ENCODE measurements around the gene USP24. TPM values are rescaled to one million over a fixed set of nuclear protein-coding genes. Genes with fewer than 3 reads are reported as not detected.

USP24 gene
- polyA plus RNA-seq, 1 of the 3 experiments (the other 2 are of a cell fraction): 8.1 TPM

DNA sequence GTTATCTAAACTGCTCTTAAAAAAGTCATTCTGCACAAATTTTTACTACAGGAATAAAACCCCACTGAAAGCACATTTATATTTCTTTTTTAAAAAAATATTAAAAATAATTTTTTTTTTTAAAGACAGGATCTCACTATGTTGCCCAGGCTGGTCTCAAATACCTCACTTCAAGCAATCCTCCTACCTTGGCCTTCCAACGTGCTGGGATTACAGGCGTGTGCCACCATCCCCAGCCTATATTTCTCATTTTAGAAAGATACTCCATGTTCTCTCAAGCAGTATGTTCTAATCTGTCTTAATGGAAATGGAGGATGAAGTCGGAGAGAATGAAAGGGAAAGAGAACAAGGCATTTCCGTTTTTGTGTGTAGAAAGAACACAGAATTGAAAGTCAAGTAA is 17.1 kb downstream of the USP24 start:
- peaks cover 15% of the 10 kb centered on the region for H4K20me1 ChIP-seq (ENCODE audit: insufficient read depth)
- no peak overlapping the region for H3K9ac ChIP-seq
- WGBS (ENCODE audit: low lambda C conversion rate): 98% methylated on average over 4 of the region's 4 CpGs
- H3K27ac ChIP-seq (ENCODE audit: low read depth in 2 of 2, low read length in 1 of 2): no peak overlapping the region
- H3K27me3 ChIP-seq (ENCODE audit: insufficient read depth): no peaks in the 10 kb centered on the region
- peaks cover 95% of the 10 kb centered on the region for H3K79me2 ChIP-seq (ENCODE audit: insufficient read depth)
- no peak overlapping the region for H3K4me2 ChIP-seq
- peaks cover 0 to 2% of the 10 kb centered on the region in 2 experiments; a peak in 1 of 4 replicates for H3K4me1 ChIP-seq (ENCODE audit: control insufficient read depth in 1 of 2, insufficient read depth in 2 of 2, low read depth in 1 of 2, low read length in 1 of 2)
- peaks cover 4 to 7% of the 10 kb centered on the region in 2 experiments for H3K36me3 ChIP-seq (replicated peaks in 1 of 2; ENCODE audit: control insufficient read depth in 1 of 2, insufficient read depth in 2 of 2, low read length in 1 of 2)
- no peak for DNase-seq
- no peak overlapping the region for H3K4me3 ChIP-seq (ENCODE audit: low read depth in 2 of 2, low read length in 1 of 2)
- H3K9me3 ChIP-seq: no peaks in the 10 kb centered on the region
- no peaks in the 10 kb centered on the region for H3K9me2 ChIP-seq
- no peak overlapping the region for H2AFZ ChIP-seq (ENCODE audit: low read depth)
- TF ChIP-seq EP300 (IDR thresholded peaks at IDR 0.05; ENCODE audit: borderline replicate concordance in 1 of 2, low read depth in 1 of 2, low read length in 1 of 2): no peak
- TF ChIP-seq NFIC (IDR thresholded peaks at IDR 0.05; ENCODE audit: borderline replicate concordance): no peak
- no peak for TF ChIP-seq ELF1 (IDR thresholded peaks at IDR 0.05)
- TF ChIP-seq GATA2 (CRISPR knock-in tag; IDR thresholded peaks at IDR 0.05): no peak
- no peak for TF ChIP-seq TCF12 (IDR thresholded peaks at IDR 0.05)
- no peak for TF ChIP-seq GABPA (IDR thresholded peaks at IDR 0.05; ENCODE audit: low read depth)
- TF ChIP-seq CHD2 (IDR thresholded peaks at IDR 0.05; ENCODE audit: low read length, partially characterized antibody): no peak
- TF ChIP-seq SMC3 (IDR thresholded peaks at IDR 0.05; ENCODE audit: low read depth, low read length): no peak
- TF ChIP-seq, protein P1, sequence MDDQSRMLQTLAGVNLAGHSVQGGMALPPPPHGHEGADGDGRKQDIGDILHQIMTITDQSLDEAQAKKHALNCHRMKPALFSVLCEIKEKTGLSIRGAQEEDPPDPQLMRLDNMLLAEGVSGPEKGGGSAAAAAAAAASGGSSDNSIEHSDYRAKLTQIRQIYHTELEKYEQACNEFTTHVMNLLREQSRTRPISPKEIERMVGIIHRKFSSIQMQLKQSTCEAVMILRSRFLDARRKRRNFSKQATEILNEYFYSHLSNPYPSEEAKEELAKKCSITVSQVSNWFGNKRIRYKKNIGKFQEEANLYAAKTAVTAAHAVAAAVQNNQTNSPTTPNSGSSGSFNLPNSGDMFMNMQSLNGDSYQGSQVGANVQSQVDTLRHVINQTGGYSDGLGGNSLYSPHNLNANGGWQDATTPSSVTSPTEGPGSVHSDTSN (IDR thresholded peaks at IDR 0.05): no peak
- TF ChIP-seq, protein P2, sequence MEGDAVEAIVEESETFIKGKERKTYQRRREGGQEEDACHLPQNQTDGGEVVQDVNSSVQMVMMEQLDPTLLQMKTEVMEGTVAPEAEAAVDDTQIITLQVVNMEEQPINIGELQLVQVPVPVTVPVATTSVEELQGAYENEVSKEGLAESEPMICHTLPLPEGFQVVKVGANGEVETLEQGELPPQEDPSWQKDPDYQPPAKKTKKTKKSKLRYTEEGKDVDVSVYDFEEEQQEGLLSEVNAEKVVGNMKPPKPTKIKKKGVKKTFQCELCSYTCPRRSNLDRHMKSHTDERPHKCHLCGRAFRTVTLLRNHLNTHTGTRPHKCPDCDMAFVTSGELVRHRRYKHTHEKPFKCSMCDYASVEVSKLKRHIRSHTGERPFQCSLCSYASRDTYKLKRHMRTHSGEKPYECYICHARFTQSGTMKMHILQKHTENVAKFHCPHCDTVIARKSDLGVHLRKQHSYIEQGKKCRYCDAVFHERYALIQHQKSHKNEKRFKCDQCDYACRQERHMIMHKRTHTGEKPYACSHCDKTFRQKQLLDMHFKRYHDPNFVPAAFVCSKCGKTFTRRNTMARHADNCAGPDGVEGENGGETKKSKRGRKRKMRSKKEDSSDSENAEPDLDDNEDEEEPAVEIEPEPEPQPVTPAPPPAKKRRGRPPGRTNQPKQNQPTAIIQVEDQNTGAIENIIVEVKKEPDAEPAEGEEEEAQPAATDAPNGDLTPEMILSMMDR (IDR thresholded peaks at IDR 0.05): no peak
- no peak for TF ChIP-seq NRF1 (IDR thresholded peaks at IDR 0.05; ENCODE audit: low read depth, low read length)
- TF ChIP-seq, protein P3, sequence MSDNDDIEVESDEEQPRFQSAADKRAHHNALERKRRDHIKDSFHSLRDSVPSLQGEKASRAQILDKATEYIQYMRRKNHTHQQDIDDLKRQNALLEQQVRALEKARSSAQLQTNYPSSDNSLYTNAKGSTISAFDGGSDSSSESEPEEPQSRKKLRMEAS (IDR thresholded peaks at IDR 0.05; ENCODE audit: low read depth): no peak
- no peaks in the 10 kb centered on the region for H3F3A ChIP-seq (replicated peaks; ENCODE audit: insufficient read depth)
- ChIA-PET POLR2A (no interaction called here), CTCF (no interaction called here)

DNA sequence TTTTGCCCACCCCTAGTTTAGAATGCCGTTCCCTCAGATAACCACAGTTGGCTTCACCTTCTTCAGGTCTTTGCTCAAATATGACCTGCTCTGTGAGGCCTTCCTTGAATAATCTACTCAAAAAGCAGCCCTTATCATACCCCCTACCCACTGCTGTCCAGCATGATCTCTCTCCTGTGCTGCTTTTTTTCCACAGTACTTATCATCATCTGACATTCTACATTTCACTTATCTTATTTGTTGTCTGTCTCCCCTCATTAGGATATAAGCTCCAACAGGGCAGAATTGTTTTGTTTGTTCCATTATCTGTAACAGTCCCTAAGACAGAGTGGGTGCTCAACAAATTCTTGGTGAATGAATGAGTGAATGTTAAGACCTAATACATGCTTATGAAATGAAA is 18.1 kb downstream of the USP24 start:
- DNase-seq: no peak
- H3F3A ChIP-seq (replicated peaks; ENCODE audit: insufficient read depth): no peaks in the 10 kb centered on the region
- H4K20me1 ChIP-seq (ENCODE audit: insufficient read depth): peaks cover 12% of the 10 kb centered on the region; the same call in 1 of the 2 replicates
- ChIA-PET POLR2A (no interaction called here), CTCF (no interaction called here)
- H3K4me3 ChIP-seq (ENCODE audit: low read depth in 2 of 2, low read length in 1 of 2): no peak overlapping the region
- H3K9ac ChIP-seq: no peak overlapping the region
- no peaks in the 10 kb centered on the region for H3K9me3 ChIP-seq
- peaks cover 0 to 2% of the 10 kb centered on the region in 2 experiments; a peak in 2 of 4 replicates for H3K4me1 ChIP-seq (ENCODE audit: control insufficient read depth in 1 of 2, insufficient read depth in 2 of 2, low read depth in 1 of 2, low read length in 1 of 2)
- H3K27ac ChIP-seq (ENCODE audit: low read depth in 2 of 2, low read length in 1 of 2): no peak overlapping the region
- no peak overlapping the region for H2AFZ ChIP-seq (ENCODE audit: low read depth)
- peaks cover 4 to 7% of the 10 kb centered on the region in 2 experiments for H3K36me3 ChIP-seq (replicated peaks in 1 of 2; ENCODE audit: control insufficient read depth in 1 of 2, insufficient read depth in 2 of 2, low read length in 1 of 2)
- H3K27me3 ChIP-seq (ENCODE audit: insufficient read depth): no peaks in the 10 kb centered on the region
- H3K4me2 ChIP-seq: no peak overlapping the region
- no peaks in the 10 kb centered on the region for H3K9me2 ChIP-seq
- peaks cover 94% of the 10 kb centered on the region for H3K79me2 ChIP-seq (ENCODE audit: insufficient read depth)
- WGBS (ENCODE audit: low lambda C conversion rate): 95% methylated on average over 1 of the region's 1 CpG
- TF ChIP-seq, protein P4, sequence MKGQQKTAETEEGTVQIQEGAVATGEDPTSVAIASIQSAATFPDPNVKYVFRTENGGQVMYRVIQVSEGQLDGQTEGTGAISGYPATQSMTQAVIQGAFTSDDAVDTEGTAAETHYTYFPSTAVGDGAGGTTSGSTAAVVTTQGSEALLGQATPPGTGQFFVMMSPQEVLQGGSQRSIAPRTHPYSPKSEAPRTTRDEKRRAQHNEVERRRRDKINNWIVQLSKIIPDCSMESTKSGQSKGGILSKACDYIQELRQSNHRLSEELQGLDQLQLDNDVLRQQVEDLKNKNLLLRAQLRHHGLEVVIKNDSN (IDR thresholded peaks at IDR 0.05; ENCODE audit: borderline replicate concordance, low read depth): no peak
- TF ChIP-seq TEAD4 (IDR thresholded peaks at IDR 0.05; ENCODE audit: borderline replicate concordance, insufficient read depth) (no peak), SIN3A (IDR thresholded peaks at IDR 0.05; ENCODE audit: borderline replicate concordance, low read depth, low read length) (no peak), EZH2phosphoT487 (IDR thresholded peaks at IDR 0.05; ENCODE audit: borderline replicate concordance, low read depth) (no peak), FOXJ3 (CRISPR knock-in tag; IDR thresholded peaks at IDR 0.05) (no peak), MEF2A (IDR thresholded peaks at IDR 0.05; ENCODE audit: borderline replicate concordance, low read depth) (no peak)
- TF ChIP-seq, protein P5, sequence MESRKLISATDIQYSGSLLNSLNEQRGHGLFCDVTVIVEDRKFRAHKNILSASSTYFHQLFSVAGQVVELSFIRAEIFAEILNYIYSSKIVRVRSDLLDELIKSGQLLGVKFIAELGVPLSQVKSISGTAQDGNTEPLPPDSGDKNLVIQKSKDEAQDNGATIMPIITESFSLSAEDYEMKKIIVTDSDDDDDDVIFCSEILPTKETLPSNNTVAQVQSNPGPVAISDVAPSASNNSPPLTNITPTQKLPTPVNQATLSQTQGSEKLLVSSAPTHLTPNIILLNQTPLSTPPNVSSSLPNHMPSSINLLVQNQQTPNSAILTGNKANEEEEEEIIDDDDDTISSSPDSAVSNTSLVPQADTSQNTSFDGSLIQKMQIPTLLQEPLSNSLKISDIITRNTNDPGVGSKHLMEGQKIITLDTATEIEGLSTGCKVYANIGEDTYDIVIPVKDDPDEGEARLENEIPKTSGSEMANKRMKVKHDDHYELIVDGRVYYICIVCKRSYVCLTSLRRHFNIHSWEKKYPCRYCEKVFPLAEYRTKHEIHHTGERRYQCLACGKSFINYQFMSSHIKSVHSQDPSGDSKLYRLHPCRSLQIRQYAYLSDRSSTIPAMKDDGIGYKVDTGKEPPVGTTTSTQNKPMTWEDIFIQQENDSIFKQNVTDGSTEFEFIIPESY (IDR thresholded peaks at IDR 0.05; ENCODE audit: borderline replicate concordance, low read depth): no peak
- TF ChIP-seq, protein P6, sequence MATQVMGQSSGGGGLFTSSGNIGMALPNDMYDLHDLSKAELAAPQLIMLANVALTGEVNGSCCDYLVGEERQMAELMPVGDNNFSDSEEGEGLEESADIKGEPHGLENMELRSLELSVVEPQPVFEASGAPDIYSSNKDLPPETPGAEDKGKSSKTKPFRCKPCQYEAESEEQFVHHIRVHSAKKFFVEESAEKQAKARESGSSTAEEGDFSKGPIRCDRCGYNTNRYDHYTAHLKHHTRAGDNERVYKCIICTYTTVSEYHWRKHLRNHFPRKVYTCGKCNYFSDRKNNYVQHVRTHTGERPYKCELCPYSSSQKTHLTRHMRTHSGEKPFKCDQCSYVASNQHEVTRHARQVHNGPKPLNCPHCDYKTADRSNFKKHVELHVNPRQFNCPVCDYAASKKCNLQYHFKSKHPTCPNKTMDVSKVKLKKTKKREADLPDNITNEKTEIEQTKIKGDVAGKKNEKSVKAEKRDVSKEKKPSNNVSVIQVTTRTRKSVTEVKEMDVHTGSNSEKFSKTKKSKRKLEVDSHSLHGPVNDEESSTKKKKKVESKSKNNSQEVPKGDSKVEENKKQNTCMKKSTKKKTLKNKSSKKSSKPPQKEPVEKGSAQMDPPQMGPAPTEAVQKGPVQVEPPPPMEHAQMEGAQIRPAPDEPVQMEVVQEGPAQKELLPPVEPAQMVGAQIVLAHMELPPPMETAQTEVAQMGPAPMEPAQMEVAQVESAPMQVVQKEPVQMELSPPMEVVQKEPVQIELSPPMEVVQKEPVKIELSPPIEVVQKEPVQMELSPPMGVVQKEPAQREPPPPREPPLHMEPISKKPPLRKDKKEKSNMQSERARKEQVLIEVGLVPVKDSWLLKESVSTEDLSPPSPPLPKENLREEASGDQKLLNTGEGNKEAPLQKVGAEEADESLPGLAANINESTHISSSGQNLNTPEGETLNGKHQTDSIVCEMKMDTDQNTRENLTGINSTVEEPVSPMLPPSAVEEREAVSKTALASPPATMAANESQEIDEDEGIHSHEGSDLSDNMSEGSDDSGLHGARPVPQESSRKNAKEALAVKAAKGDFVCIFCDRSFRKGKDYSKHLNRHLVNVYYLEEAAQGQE (IDR thresholded peaks at IDR 0.05; ENCODE audit: low read depth, low read length): no peak
